GM23248 (cell line): Measurements from ENCODE around the gene VIPR2. TPM values are rescaled to one million over a fixed set of nuclear protein-coding genes. Genes with fewer than 3 reads are reported as not detected.
"Not testable (repeated sequence)": the region's sequence is repeated elsewhere in the genome, so short reads cannot be mapped to it uniquely, and the experiment has no call there.

Experiments
- DNase-seq: peaks from one replicate; pipeline ENCODE4 v3.0.0-alpha.2; 2015
- H2AFZ ChIP-seq: fragments of 200-600 bp; sonication (generic); 2 replicates; pipeline ENCODE4 v1.6.1; 2016; ENCODE audit warnings: antibody characterized with exemption
- H3F3A ChIP-seq: fragments of 200-600 bp; sonication (generic); 2 replicates; pipeline ENCODE4 v1.6.1; 2016; ENCODE audit warnings: mild to moderate bottlenecking, antibody characterized with exemption, mixed run types; ENCODE audit not compliant: insufficient read depth
- H3K27ac ChIP-seq: fragments of 200-600 bp; sonication (generic); 2 replicates; pipeline ENCODE4 v1.5.1; 2016; ENCODE audit warnings: mild to moderate bottlenecking
- H3K27me3 ChIP-seq: fragments of 200-600 bp; sonication (generic); replicated peaks from 2 replicates; pipeline ENCODE4 v1.6.1; 2016; ENCODE audit warnings: mild to moderate bottlenecking; ENCODE audit not compliant: insufficient read depth
- H3K36me3 ChIP-seq: fragments of 200-600 bp; sonication (generic); 2 replicates; pipeline ENCODE4 v1.6.1; 2016; ENCODE audit warnings: low read depth, mild to moderate bottlenecking
- H3K4me1 ChIP-seq: fragments of 200-600 bp; sonication (generic); 2 replicates; pipeline ENCODE4 v1.6.1; 2016; ENCODE audit warnings: mild to moderate bottlenecking; ENCODE audit not compliant: insufficient read depth
- H3K4me2 ChIP-seq: fragments of 200-600 bp; sonication (generic); one replicate; pipeline ENCODE4 v1.6.1; 2016; ENCODE audit warnings: mild to moderate bottlenecking; ENCODE audit not compliant: unreplicated experiment
- H3K4me3 ChIP-seq: fragments of 200-600 bp; sonication (generic); 2 replicates; pipeline ENCODE4 v1.5.1; 2016; ENCODE audit warnings: mild to moderate bottlenecking
- H3K79me2 ChIP-seq: fragments of 200-600 bp; sonication (generic); 2 replicates; pipeline ENCODE4 v1.6.1; 2016; ENCODE audit warnings: mild to moderate bottlenecking; ENCODE audit not compliant: insufficient read depth
- H3K9ac ChIP-seq: fragments of 200-600 bp; sonication (generic); 2 replicates; pipeline ENCODE4 v1.6.1; 2016; ENCODE audit warnings: mild to moderate bottlenecking
- H3K9me2 ChIP-seq: fragments of 200-600 bp; sonication (generic); 2 replicates; pipeline ENCODE4 v1.6.1; 2016; ENCODE audit warnings: mixed run types, mild to moderate bottlenecking, moderate library complexity; ENCODE audit not compliant: insufficient read depth
- H3K9me3 ChIP-seq: fragments of 200-600 bp; sonication (generic); one replicate; pipeline ENCODE4 v1.6.1; 2017; ENCODE audit warnings: low read depth
- H4K20me1 ChIP-seq: fragments of 200-600 bp; sonication (generic); 2 replicates; pipeline ENCODE4 v1.6.0; 2016; ENCODE audit not compliant: insufficient read depth
- EZH2 ChIP-seq: fragments of 200-600 bp; sonication (generic); IDR thresholded peaks from 2 replicates; pipeline ENCODE4 v1.6.1; 2018; ENCODE audit warnings: antibody characterized with exemption, mild to moderate bottlenecking; ENCODE audit not compliant: insufficient read depth, poor library complexity, severe bottlenecking
- EZH2phosphoT487 ChIP-seq: fragments of 200-600 bp; sonication (generic); IDR thresholded peaks from 2 replicates; pipeline ENCODE4 v1.6.1; 2018; ENCODE audit warnings: antibody characterized with exemption, moderate library complexity, mild to moderate bottlenecking, low read depth; ENCODE audit not compliant: insufficient read depth
- WGBS, 2 experiments: methylation state at CpG; one replicate each; pipeline ENCODE4 v1.1.6; 2015 to 2017; ENCODE audit warnings: low lambda C conversion rate in 2 of 2, low coverage in 1 of 2; ENCODE audit errors: missing lambda C conversion rate in 2 of 2; 5-methylcytosine and 5-hydroxymethylcytosine counted together
- in situ Hi-C: fragments of 300-500 bp; cut with MboI; formaldehyde crosslinking; loops from 2 replicates; pipeline ENCODE4 v1.15.0; 2020
- polyA plus RNA-seq: library from polyadenylated mRNA; unstranded; fragments of >200 nt; fragmentation: Nextera tagmentation; extraction: Ambion mirVana; gene quantifications from 2 replicates; pipeline ENCODE4 v1.2.1, GENCODE V29; 2016
- total RNA-seq: library from RNA; depleted of rRNA; stranded (reverse); fragments of >200 nt; shearing (Covaris generic); gene quantifications from 2 replicates; pipeline ENCODE4 v1.2.3, GENCODE V29; 2014

Gene VIPR2
- total and polyA plus RNA-seq, 2 experiments from 2014 or later, result not detected

GRCh38 chr7:159191236-159191635, 46.6 kb upstream of the VIPR2 start:
- Histone ChIP-seq H3K4me2 (no peak overlapping the region), H2AFZ (no peak overlapping the region), H3K79me2 (no peaks in the 10 kb centered on the region), H3K9me3 (no peaks in the 10 kb centered on the region), H3K4me1 (no peaks in the 10 kb centered on the region), H3K36me3 (no peaks in the 10 kb centered on the region), H3K9ac (no peak overlapping the region), H3F3A (no peaks in the 10 kb centered on the region), H4K20me1 (no peaks in the 10 kb centered on the region), H3K9me2 (no peaks in the 10 kb centered on the region), H3K4me3 (no peak overlapping the region), H3K27ac (no peak overlapping the region), H3K27me3 (no peaks in the 10 kb centered on the region)
- in situ Hi-C loops, result no loop called here
- no peak for TF ChIP-seq EZH2phosphoT487
- TF ChIP-seq EZH2, result no peak
- DNase-seq, result no peak
- 3 to 5% methylated on average over 11 of the region's 11 CpGs for WGBS, 2 experiments

- DNase-seq, result no peak
- Histone ChIP-seq H3K4me2 (no peak overlapping the region), H3K4me3 (no peak overlapping the region), H2AFZ (no peak overlapping the region), H3F3A (no peaks in the 10 kb centered on the region), H3K36me3 (no peaks in the 10 kb centered on the region), H4K20me1 (no peaks in the 10 kb centered on the region), H3K27me3 (no peaks in the 10 kb centered on the region), H3K9me2 (no peaks in the 10 kb centered on the region), H3K79me2 (no peaks in the 10 kb centered on the region), H3K9me3 (no peaks in the 10 kb centered on the region), H3K4me1 (no peaks in the 10 kb centered on the region), H3K27ac (no peak overlapping the region), H3K9ac (no peak overlapping the region)
- no peak for TF ChIP-seq EZH2phosphoT487
- in situ Hi-C loops, result no loop called here
These were observed 43.3 kb upstream of the VIPR2 start for GRCh38 chr7:159188011-159188410.

GRCh38 chr7:159179241-159179640, 34.6 kb upstream of the VIPR2 start:
- H3K27me3 ChIP-seq, result no peaks in the 10 kb centered on the region
- no peak for DNase-seq
- H3K27ac ChIP-seq, result no peak overlapping the region
- no peaks in the 10 kb centered on the region for H3K9me2 ChIP-seq
- TF ChIP-seq EZH2phosphoT487 (no peak), EZH2 (no peak)
- in situ Hi-C loops, result no loop called here
- 38 to 41% methylated on average over 6 of the region's 6 CpGs for WGBS, 2 experiments
- H4K20me1 ChIP-seq, result no peaks in the 10 kb centered on the region
- no peak overlapping the region for H2AFZ ChIP-seq
- no peaks in the 10 kb centered on the region for H3K4me1 ChIP-seq
- no peaks in the 10 kb centered on the region for H3K36me3 ChIP-seq
- H3K79me2 ChIP-seq, result no peaks in the 10 kb centered on the region
- H3K9ac ChIP-seq, result no peak overlapping the region
- no peaks in the 10 kb centered on the region for H3F3A ChIP-seq
- no peaks in the 10 kb centered on the region for H3K9me3 ChIP-seq
- H3K4me3 ChIP-seq, result no peak overlapping the region
- no peak overlapping the region for H3K4me2 ChIP-seq

DNA sequence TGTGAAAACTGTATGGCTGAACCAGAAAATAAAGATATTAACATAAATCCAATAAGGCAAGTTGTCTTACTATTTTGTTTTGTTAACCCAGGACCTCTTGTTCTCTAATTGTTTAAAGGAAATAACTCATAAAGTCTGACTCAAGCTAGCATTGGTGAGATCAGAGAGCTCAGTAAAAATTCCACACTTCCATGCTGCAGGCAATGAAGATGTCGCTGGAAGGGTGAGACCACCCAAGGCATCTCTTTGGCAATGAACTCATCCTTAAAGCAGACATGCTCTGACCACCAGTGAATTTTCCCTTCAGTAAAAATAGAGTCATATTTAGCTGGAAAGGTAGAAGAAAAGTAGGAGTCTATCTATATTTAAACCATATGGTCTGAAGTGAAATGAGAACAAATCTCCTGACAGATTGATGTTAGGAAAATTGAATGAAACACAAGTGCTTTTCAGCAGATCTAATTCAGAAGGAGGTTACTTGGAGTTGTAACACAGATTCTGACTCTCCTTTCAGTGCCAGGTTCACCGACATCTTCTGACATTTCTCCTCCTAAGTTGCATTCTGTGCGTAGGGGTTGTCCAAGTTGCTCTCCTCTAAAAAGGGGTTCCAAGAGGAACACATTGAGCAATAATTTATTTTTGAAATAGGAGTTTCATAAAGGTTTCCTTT, 32.8 kb upstream of the VIPR2 start:
- Histone ChIP-seq H4K20me1 (no peaks in the 10 kb centered on the region), H3K4me3 (no peak overlapping the region), H3K27me3 (no peaks in the 10 kb centered on the region), H3K36me3 (no peaks in the 10 kb centered on the region), H3K9ac (no peak overlapping the region), H2AFZ (no peak overlapping the region), H3K4me1 (no peaks in the 10 kb centered on the region), H3K9me3 (no peaks in the 10 kb centered on the region), H3K79me2 (no peaks in the 10 kb centered on the region), H3F3A (no peaks in the 10 kb centered on the region), H3K9me2 (no peaks in the 10 kb centered on the region), H3K27ac (no peak overlapping the region), H3K4me2 (no peak overlapping the region)
- no peak for DNase-seq
- TF ChIP-seq EZH2phosphoT487 (no peak), EZH2 (no peak)
- 5% methylated on average over 3 of the region's 3 CpGs for WGBS, 2 experiments
- in situ Hi-C loops, result no loop called here

DNA sequence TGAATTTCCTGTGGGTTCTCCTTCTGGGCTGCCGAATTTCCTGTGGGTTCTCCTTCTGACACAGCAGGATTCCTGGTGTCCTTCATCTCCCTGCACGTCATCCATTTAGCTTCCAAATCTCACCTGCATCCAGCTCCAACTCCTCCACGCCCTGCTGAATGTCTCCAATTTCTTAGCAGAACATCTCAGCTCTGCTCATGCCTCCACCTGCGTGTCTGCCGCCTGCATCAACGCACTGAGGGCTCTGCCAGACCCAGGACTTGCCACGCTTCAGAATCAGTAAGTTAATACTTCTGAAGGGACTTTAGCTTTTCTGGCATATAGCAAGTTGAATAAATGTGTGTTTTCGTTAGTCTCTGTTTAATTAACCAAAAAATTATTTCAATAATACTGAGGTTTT, 31.1 kb upstream of the VIPR2 start:
- no peak overlapping the region for H3K4me3 ChIP-seq
- no peak overlapping the region for H3K27ac ChIP-seq
- H3K9me2 ChIP-seq, result no peaks in the 10 kb centered on the region
- TF ChIP-seq EZH2, result no peak
- no peak for TF ChIP-seq EZH2phosphoT487
- no peak for DNase-seq
- H3K4me2 ChIP-seq, result no peak overlapping the region
- no peaks in the 10 kb centered on the region for H3K4me1 ChIP-seq
- no peak overlapping the region for H2AFZ ChIP-seq
- WGBS, 2 experiments, result 10 to 11% methylated on average over 8 of the region's 8 CpGs
- no peaks in the 10 kb centered on the region for H3K9me3 ChIP-seq
- in situ Hi-C loops, result no loop called here
- H4K20me1 ChIP-seq, result no peaks in the 10 kb centered on the region
- H3K79me2 ChIP-seq, result no peaks in the 10 kb centered on the region
- H3K36me3 ChIP-seq, result no peaks in the 10 kb centered on the region
- no peaks in the 10 kb centered on the region for H3K27me3 ChIP-seq
- H3K9ac ChIP-seq, result no peak overlapping the region
- H3F3A ChIP-seq, result no peaks in the 10 kb centered on the region

GRCh38 chr7:159175100-159175499, 30.4 kb upstream of the VIPR2 start:
- in situ Hi-C loops, H3K79me2 ChIP-seq, H2AFZ ChIP-seq, DNase-seq, H3K9me2 ChIP-seq, H4K20me1 ChIP-seq, H3K27ac ChIP-seq, H3K4me2 ChIP-seq, H3F3A ChIP-seq, H3K9ac ChIP-seq, H3K27me3 ChIP-seq, H3K36me3 ChIP-seq, H3K9me3 ChIP-seq, H3K4me1 ChIP-seq, H3K4me3 ChIP-seq: not testable (repeated sequence)
- 35 to 38% methylated on average over 3 to 4 of the region's 6 CpGs for WGBS, 2 experiments
